ENCODE measurements around the gene HTR7. TPM values are rescaled to one million over a fixed set of nuclear protein-coding genes. Genes with fewer than 3 reads are reported as not detected.
"Not testable (repeated sequence)": the region's sequence is repeated elsewhere in the genome, so short reads cannot be mapped to it uniquely, and the experiment has no call there.

HTR7 gene
- total and polyA plus RNA-seq, 4 donors, result 0.12 to 0.65 (median 0.33) TPM

DNA sequence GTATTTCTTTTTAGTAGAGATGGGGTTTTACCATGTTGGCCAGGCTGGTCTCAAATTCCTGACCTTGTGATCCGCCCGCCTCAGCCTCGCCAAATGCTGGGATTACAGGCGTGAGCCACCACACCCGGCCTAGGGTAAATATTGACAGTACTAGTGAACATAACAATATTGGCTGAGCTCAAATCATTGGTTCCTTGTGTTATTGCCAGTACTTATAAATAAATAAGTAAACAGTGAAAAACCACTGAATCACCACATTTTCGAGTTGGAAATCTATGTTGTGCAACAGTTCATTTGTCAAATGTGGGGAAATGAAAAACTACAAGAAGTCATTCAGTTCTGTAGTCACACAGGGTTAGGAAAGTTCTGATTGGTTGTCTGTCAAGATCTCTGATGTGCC lies 29.7 kb upstream of the HTR7 start:
- Histone ChIP-seq H3K27ac (ENCODE audit: low read depth in 1 of 2, low read length in 1 of 2) (peak overlapping the region in 1 of 2 donors; percentile 9), H3K9ac (ENCODE audit: insufficient read depth in 1 of 2, low read length in 2 of 2) (no peak overlapping the region), H3K4me3 (no peak overlapping the region), H3K27me3 (ENCODE audit: control insufficient read depth in 3 of 3, insufficient read depth in 3 of 3, low read length in 2 of 3) (no peaks in the 10 kb centered on the region), H3K9me3 (ENCODE audit: control insufficient read depth in 4 of 4, insufficient read depth in 3 of 4, low read length in 3 of 4) (no peaks in the 10 kb centered on the region), H3K4me1 (ENCODE audit: control insufficient read depth in 5 of 5, insufficient read depth in 5 of 5, low read length in 5 of 5) (peaks cover 0 to 11% (median 4%) of the 10 kb centered on the region in 5 donors), H3K36me3 (ENCODE audit: control insufficient read depth in 4 of 4, insufficient read depth in 4 of 4, low read length in 4 of 4) (peaks cover 5 to 32% (median 27%) of the 10 kb centered on the region in 4 donors)
- TF ChIP-seq, protein P1, sequence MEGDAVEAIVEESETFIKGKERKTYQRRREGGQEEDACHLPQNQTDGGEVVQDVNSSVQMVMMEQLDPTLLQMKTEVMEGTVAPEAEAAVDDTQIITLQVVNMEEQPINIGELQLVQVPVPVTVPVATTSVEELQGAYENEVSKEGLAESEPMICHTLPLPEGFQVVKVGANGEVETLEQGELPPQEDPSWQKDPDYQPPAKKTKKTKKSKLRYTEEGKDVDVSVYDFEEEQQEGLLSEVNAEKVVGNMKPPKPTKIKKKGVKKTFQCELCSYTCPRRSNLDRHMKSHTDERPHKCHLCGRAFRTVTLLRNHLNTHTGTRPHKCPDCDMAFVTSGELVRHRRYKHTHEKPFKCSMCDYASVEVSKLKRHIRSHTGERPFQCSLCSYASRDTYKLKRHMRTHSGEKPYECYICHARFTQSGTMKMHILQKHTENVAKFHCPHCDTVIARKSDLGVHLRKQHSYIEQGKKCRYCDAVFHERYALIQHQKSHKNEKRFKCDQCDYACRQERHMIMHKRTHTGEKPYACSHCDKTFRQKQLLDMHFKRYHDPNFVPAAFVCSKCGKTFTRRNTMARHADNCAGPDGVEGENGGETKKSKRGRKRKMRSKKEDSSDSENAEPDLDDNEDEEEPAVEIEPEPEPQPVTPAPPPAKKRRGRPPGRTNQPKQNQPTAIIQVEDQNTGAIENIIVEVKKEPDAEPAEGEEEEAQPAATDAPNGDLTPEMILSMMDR (IDR thresholded peaks at IDR 0.05; ENCODE audit: control extremely low read depth, extremely low read depth), result no peak
- DNase-seq, result no peak
- WGBS, 2 donors, result 76 to 77% methylated on average over 6 of the region's 6 CpGs
- no peak for ATAC-seq (ENCODE audit: insufficient read depth, low FRiP score)

DNA sequence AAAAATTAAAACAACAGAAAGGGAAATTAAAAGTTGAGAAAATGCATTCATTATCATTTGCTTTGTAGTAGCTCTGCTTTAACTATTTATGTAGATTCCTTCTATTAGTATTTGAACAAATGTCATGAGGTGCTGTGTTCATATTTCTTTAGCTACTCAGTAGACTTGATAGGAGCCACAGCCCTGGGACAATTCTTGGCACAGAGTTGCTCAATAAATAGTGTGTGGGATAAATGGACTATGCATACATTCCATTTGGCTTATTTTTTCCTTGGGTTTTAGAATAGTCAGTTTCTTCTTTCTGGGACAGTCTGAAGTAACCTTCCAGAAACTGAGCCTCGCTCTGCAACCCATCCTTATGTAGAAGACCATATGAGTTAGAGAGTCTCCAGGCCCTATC lies 27.3 kb upstream of the HTR7 start:
- ATAC-seq (ENCODE audit: insufficient read depth, low FRiP score) (no peak), DNase-seq (peak in 2 of 3 donors; percentile 15 to 42)
- Histone ChIP-seq H3K9ac (ENCODE audit: insufficient read depth in 1 of 2, low read length in 2 of 2) (no peak overlapping the region), H3K27ac (ENCODE audit: low read depth in 1 of 2, low read length in 1 of 2) (no peak overlapping the region), H3K4me1 (ENCODE audit: control insufficient read depth in 5 of 5, insufficient read depth in 5 of 5, low read length in 5 of 5) (peaks cover 0 to 11% (median 4%) of the 10 kb centered on the region in 5 donors), H3K4me3 (no peak overlapping the region), H3K36me3 (ENCODE audit: control insufficient read depth in 4 of 4, insufficient read depth in 4 of 4, low read length in 4 of 4) (peaks cover 3 to 38% (median 20%) of the 10 kb centered on the region in 4 donors), H3K9me3 (ENCODE audit: control insufficient read depth in 4 of 4, insufficient read depth in 3 of 4, low read length in 3 of 4) (no peaks in the 10 kb centered on the region), H3K27me3 (ENCODE audit: control insufficient read depth in 3 of 3, insufficient read depth in 3 of 3, low read length in 2 of 3) (no peaks in the 10 kb centered on the region)
- 98 to 100% methylated on average over 1 of the region's 1 CpG for WGBS, 2 donors
- TF ChIP-seq, protein P1 (IDR thresholded peaks at IDR 0.05; ENCODE audit: control extremely low read depth, extremely low read depth), result no peak

GRCh38 chr10:90884431-90884830 lies 26.6 kb upstream of the HTR7 start:
- WGBS, 2 donors, result 84 to 96% methylated on average over 3 of the region's 3 CpGs

GRCh38 chr10:90880059-90880719 lies 22.4 kb upstream of the HTR7 start:
- H3K9me3 ChIP-seq (ENCODE audit: control insufficient read depth in 4 of 4, insufficient read depth in 3 of 4, low read length in 3 of 4); H3K4me1 ChIP-seq (ENCODE audit: control insufficient read depth in 5 of 5, insufficient read depth in 5 of 5, low read length in 5 of 5); H3K27me3 ChIP-seq (ENCODE audit: control insufficient read depth in 3 of 3, insufficient read depth in 3 of 3, low read length in 2 of 3); ATAC-seq (ENCODE audit: insufficient read depth, low FRiP score); H3K9ac ChIP-seq (ENCODE audit: insufficient read depth in 1 of 2, low read length in 2 of 2); H3K4me3 ChIP-seq; H3K27ac ChIP-seq (ENCODE audit: low read depth in 1 of 2, low read length in 1 of 2): not testable (repeated sequence)
- peaks cover 8 to 32% (median 21%) of the 10 kb centered on the region in 4 donors for H3K36me3 ChIP-seq (ENCODE audit: control insufficient read depth in 4 of 4, insufficient read depth in 4 of 4, low read length in 4 of 4)
- WGBS, 2 donors, result 71 to 74% methylated on average over 8 of the region's 8 CpGs
- DNase-seq, result peak in 2 of 3 donors; percentile 59 to 75

More at GRCh38 chr10:90884431-90884830, 26.6 kb upstream of the HTR7 start:
- H3K4me3 ChIP-seq, result no peak overlapping the region
- TF ChIP-seq, protein P1 (IDR thresholded peaks at IDR 0.05; ENCODE audit: control extremely low read depth, extremely low read depth), result no peak
- no peak overlapping the region for H3K9ac ChIP-seq (ENCODE audit: insufficient read depth in 1 of 2, low read length in 2 of 2)
- H3K36me3 ChIP-seq (ENCODE audit: control insufficient read depth in 4 of 4, insufficient read depth in 4 of 4, low read length in 4 of 4), result peaks cover 3 to 38% (median 24%) of the 10 kb centered on the region in 4 donors
- no peak for ATAC-seq (ENCODE audit: insufficient read depth, low FRiP score)
- H3K4me1 ChIP-seq (ENCODE audit: control insufficient read depth in 5 of 5, insufficient read depth in 5 of 5, low read length in 5 of 5), result peaks cover 0 to 11% (median 4%) of the 10 kb centered on the region in 5 donors
- no peaks in the 10 kb centered on the region for H3K27me3 ChIP-seq (ENCODE audit: control insufficient read depth in 3 of 3, insufficient read depth in 3 of 3, low read length in 2 of 3)
- peak in 2 of 3 donors; percentile 26 to 51 for DNase-seq
- no peak overlapping the region for H3K27ac ChIP-seq (ENCODE audit: low read depth in 1 of 2, low read length in 1 of 2)
- H3K9me3 ChIP-seq (ENCODE audit: control insufficient read depth in 4 of 4, insufficient read depth in 3 of 4, low read length in 3 of 4), result no peaks in the 10 kb centered on the region
